GM04504 (cell line): ENCODE data around the gene CTNNA2.
"Not testable (repeated sequence)": the region's sequence is repeated elsewhere in the genome, so short reads cannot be mapped to it uniquely, and the experiment has no call there.

Experiments
- DNase-seq: peaks from one replicate; pipeline ENCODE4 v3.0.0-alpha.2; 2012; ENCODE audit warnings: low read depth

Gene CTNNA2

GRCh38 chr2:80203929-80204328, 691.1 kb downstream of the CTNNA2 start:
- not testable (repeated sequence) for DNase-seq

DNA sequence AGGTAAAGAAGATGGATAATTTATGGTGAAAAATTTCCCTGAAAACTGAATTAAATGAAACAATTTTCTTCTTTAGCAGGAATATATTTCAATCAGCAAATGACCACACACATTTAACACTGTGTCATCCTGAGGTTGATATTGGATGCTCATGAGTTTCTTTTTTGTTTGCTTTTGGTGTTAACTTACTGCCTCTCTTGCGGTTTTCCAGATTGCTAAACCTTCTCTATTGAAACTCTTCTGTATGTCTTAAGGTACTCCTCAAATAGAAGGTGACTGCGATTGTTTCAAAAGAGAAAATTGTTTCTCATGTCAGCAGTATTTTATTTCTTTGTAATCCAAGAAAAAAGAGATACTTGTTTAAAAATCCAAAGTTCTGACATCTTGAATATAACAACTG, 692.6 kb downstream of the CTNNA2 start:
- no peak for DNase-seq

DNA sequence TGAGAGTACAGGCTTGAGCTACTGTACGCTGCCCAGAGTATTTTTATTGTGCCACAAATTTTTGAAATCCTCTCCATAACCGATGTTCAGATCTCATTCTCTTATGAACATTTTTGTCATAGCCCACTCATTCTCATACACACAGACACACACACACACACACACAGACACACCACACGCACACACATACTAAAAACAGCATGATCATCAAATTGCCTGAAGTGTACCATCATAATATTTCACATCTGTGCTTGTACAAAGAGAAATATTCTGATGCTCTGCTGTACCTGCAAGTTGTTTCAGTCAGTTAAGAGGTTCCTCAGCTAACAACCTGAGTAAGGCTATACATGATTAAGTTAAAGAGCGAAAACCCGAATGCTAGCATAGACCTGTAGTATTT, 696.6 kb downstream of the CTNNA2 start:
- no peak for DNase-seq

DNA sequence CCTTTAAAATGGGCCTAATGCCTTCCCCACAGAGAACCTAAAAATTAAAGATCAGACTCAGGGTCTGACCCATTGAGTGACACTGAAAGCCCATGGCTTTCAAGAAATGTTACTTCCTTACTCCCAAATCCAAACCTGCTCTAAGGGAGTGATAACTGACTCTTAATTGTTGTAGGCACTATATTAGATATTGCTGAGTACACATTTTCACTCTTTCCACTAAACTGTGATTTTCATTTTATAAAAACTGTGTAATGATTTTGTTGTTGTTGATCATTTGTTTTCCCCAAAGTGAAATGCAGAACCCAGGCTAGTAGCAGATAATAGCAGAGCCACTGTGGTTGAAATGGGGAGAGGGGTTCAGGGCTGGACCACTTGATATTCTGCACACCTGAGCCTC, 704.6 kb downstream of the CTNNA2 start:
- no peak for DNase-seq

DNA sequence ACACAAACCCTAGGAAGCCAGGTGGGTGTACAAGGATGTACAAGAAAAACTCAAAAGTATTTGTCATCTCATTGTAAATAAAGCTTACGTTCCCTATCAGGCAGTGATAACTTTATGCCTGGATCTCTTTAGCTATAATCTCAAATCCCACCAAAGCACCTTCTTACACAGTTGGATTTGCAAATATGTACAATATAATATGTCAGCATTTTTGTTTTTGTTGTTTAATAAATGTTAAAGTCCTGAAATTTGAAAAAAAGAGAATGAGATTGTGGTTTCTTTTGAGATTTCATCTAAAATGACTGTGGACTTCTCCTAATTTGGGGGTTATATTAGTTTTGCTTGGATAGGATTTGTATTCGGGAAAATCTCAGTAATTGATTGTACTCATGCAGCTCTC, 709.8 kb downstream of the CTNNA2 start:
- no peak for DNase-seq

GRCh38 chr2:80231421-80231820, 718.6 kb downstream of the CTNNA2 start:
- DNase-seq = no peak

- DNase-seq = no peak
Observed at GRCh38 chr2:80233333-80233732, 720.5 kb downstream of the CTNNA2 start.

- DNase-seq = peak; percentile 13
Observed at GRCh38 chr2:80238692-80239469, 726.0 kb downstream of the CTNNA2 start.

DNA sequence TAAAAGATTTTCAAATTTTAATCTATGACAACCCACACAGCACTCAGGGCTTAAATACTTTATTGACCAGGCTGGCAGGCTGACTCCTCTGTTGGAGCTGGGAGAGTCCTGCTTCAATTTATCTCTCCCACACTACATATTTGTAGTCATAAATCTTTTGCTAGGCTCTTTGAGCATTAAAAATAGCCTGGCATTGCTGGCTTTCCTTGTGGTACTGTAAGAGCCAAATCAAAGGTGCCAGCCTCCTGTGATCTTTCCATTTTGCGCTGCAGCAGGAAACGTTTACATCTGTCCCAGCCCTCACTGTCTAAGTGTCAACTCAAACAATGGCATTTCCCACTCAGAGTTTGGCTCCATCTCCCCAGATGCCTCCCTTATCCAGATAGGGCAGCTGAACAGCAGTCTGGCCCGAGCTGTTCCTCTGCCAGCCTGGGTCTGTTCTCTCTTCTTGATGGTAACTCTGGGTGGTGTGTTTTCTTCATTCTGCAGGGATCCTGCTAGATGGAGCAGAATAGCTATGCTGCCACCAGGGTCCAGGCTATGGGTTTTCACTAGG, 729.6 kb downstream of the CTNNA2 start:
- no peak for DNase-seq

- no peak for DNase-seq
Observed at GRCh38 chr2:80244905-80245584, 732.2 kb downstream of the CTNNA2 start.

GRCh38 chr2:80246534-80246933, 733.7 kb downstream of the CTNNA2 start:
- DNase-seq = no peak

DNA sequence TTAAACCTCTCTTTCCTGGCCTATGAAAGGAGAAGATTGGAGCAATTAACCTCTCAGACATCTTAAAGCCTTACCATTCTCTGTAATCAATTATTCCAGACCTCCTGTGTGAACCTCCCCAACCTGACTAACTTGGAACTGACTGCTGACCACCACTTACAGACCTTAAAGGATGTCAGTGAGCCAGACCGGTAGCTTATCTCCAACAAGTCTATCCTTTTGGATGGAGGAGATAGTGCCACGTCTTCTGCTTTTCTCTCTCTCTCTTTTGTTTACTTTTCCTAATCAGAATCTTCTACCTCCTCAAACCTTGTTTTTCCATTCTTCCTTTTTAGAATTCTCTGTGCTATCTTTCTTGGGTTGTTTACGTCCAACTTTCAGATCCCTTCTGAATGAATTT, 734.5 kb downstream of the CTNNA2 start:
- DNase-seq = no peak

DNA sequence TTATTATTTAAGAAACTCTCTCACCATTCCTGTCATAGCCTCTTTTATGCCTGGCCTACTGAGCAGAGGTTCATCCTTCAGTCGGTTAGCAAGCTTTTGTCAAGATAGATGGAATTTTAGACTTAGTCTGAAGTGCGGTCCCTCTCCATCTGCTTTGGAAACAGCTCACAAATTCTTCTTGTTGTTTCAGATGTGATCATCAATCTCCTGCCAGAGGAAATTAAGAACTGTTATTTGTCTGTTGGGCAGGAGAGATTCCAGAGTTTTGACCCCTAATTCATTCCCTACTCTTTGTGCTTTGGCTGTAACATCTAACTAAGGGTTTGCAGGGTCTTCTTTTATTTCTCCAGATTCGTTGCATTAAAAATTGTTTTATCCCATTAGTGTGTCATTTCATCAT, 735.3 kb downstream of the CTNNA2 start:
- DNase-seq = no peak

- no peak for DNase-seq
Observed at GRCh38 chr2:80252294-80252986, 739.6 kb downstream of the CTNNA2 start.

GRCh38 chr2:80255918-80256781, 743.3 kb downstream of the CTNNA2 start:
- DNase-seq = peak; percentile 3

DNA sequence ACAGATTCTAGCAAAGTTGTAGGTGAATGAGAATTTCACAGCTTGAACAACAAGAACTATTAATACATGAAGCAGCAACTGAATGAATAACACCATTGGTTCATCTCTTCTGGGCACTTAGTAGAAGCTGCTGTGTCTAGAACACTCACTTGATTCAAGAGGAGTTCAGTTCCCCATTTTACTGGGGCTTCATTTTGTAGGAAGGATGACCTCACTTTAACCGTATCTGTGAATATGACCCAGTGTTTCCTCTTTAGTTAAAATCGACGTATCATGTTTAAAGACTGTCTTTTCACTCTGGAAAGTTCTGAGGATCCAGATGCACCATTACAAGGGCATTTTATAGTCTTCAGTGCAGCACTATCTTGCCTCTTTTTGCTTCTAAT, 743.9 kb downstream of the CTNNA2 start:
- no peak for DNase-seq

DNA sequence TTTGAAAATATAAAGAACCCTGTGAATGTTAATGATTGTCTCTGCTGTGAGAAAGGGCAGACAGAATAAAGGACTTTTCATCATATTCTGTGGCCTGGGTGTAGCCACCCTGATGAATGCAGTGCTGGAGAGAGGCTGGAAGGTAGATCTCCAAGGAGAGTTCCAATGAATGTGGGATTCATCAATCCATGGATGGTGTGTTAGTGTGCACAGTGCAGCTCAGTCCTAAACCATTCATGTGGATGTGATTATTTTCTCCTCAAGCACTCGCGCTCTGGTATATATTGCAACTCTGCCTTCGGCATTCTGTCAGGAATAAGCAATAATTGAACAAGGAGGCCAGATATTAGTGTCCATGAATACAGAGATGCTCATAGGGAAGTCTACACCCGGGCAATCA, 744.6 kb downstream of the CTNNA2 start:
- DNase-seq = no peak

DNA sequence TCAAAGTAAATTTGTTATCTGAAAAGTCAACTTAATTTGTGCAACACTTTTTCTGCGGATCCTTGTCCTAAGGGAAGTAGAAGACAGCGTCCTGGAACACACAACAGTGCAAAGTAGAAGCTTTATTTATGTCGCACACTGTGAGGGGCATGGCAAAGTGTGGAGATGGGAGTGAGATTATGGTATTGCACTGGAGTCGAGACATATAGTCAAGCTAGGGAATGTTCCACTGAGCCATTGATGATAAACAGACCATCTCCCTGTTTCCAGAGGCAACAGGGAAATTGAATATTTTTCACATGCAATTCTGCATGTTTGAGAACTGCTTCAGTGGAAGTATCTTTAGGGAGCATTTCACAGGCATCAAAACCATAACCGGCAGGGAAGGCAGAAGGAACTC, 745.5 kb downstream of the CTNNA2 start:
- no peak for DNase-seq

DNA sequence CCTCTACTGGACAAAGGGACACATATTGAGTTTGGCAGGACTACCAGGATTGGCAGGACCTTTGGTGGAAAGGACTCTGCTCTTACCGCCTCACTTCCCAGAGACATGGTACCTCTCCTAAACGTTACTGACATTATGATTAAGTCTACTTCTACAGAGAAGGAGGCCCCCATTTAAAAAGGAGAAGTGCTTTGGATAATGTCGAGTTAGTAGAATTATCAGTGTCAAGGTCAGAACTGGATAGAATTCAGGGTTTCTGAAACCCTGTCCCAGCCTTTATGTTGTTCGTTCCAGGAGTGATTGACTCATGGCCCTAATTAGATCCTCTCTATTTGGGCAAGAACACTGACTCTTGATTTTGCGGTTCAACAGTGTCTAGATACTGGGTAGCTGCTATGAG, 745.9 kb downstream of the CTNNA2 start:
- no peak for DNase-seq

GRCh38 chr2:80259292-80259691, 746.4 kb downstream of the CTNNA2 start:
- no peak for DNase-seq

DNA sequence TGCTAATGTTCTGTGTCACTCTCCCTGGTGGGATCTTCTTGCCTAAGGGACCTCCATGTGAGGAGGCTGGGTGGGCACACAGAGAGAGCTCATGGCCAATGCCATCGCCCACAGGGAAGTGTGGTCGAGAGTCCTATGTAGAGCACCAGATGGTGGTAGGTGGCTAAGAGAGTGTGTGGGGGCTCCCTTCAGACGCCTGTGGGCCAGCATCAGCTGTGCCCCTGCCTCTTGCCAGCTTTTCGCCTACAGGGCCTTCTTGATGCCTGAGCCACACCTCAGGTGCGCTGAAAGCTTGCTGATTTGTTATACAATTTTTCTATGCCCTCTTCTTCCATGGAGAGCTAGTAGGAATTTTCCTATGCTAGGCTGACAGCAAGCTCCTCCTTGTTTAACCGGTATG, 753.4 kb downstream of the CTNNA2 start:
- DNase-seq = no peak

- DNase-seq = no peak
Observed at GRCh38 chr2:80269806-80270205, 757.0 kb downstream of the CTNNA2 start.
